B cell (primary cell): ENCODE measurements around the gene OSM. TPM values are rescaled to one million over a fixed set of nuclear protein-coding genes. Genes with fewer than 3 reads are reported as not detected.

ENCODE experiments used
- ATAC-seq: fragments of 200-7000 bp; cut with Tn5 transposase; one replicate; pipeline ENCODE4 v1.10.0; 2021; ENCODE audit warnings: low read depth, mild to moderate bottlenecking, moderate number of reproducible peaks, moderate library complexity
- CTCF ChIA-PET: fragments of 350-600 bp; sonication (Branson Sonifier 250); formaldehyde crosslinking; loops from one replicate; lab custom pipeline; 2021; ENCODE audit warnings: antibody characterized with exemption, inconsistent platforms; lab: Charles Lee
- POLR2A ChIA-PET: fragments of 350-600 bp; sonication (Branson Sonifier 250); formaldehyde crosslinking; loops from one replicate; lab custom pipeline; 2021; ENCODE audit warnings: antibody characterized with exemption; lab: Charles Lee
- DNase-seq: peaks from one replicate; pipeline ENCODE4 v3.0.0; 2013
- H2AFZ ChIP-seq: 2 replicates; pipeline ENCODE4 v1.6.1; 2012; ENCODE audit warnings: mild to moderate bottlenecking, low read depth, low read length; ENCODE audit not compliant: insufficient read depth, poor library complexity, severe bottlenecking
- H3K27ac ChIP-seq, 2 donors: 1 replicate in 1 of 2; 2 replicates in 1 of 2; pipeline ENCODE4 v1.5.1; 2012 to 2013; ENCODE audit warnings: low read length in 2 of 2, mild to moderate bottlenecking in 2 of 2, moderate library complexity in 1 of 2
- H3K27me3 ChIP-seq, 4 experiments: fragments of 200-600 bp in 1 of 4; sonication (generic) in 1 of 4; replicated peaks in 1 of 4; 1 replicate in 2 of 4; 2 replicates in 2 of 4; pipeline versions ENCODE4 v1.6.1 to v1.7.0; 2013 to 2016; ENCODE audit warnings: low read length in 3 of 4, mild to moderate bottlenecking in 2 of 4, mixed read lengths in 1 of 4, moderate library complexity in 1 of 4; ENCODE audit not compliant: insufficient read depth in 4 of 4, control insufficient read depth in 3 of 4; ENCODE audit errors: control extremely low read depth in 1 of 4
- H3K36me3 ChIP-seq, 2 experiments: replicated peaks in 1 of 2; 1 replicate in 1 of 2; 2 replicates in 1 of 2; pipeline versions ENCODE4 v1.6.1 to v1.7.1; 2013; ENCODE audit warnings: low read length in 1 of 2; ENCODE audit not compliant: insufficient read depth in 2 of 2, control insufficient read depth in 1 of 2; ENCODE audit errors: control extremely low read depth in 1 of 2, extremely low read depth in 1 of 2
- H3K4me1 ChIP-seq, 2 donors: fragments of 200-600 bp in 1 of 2; sonication (generic) in 1 of 2; 1 replicate in 1 of 2; 2 replicates in 1 of 2; pipeline versions ENCODE4 v1.5.1 to v1.6.1; 2013 to 2017; ENCODE audit warnings: low read length in 2 of 2; ENCODE audit not compliant: control insufficient read depth in 2 of 2, insufficient read depth in 2 of 2
- H3K4me2 ChIP-seq: replicated peaks from 2 replicates; pipeline ENCODE3; 2012; ENCODE audit warnings: mild to moderate bottlenecking, low read depth, low read length; ENCODE audit not compliant: poor library complexity, severe bottlenecking
- H3K4me3 ChIP-seq, 5 experiments: fragments of 200-600 bp in 1 of 5; sonication (generic) in 1 of 5; 1 replicate in 3 of 5; 2 replicates in 2 of 5; pipeline versions ENCODE4 v1.5.1 to v1.7.0; 2011 to 2016; ENCODE audit warnings: low read length in 4 of 5, mild to moderate bottlenecking in 4 of 5, low read depth in 2 of 5, control low read depth in 1 of 5, moderate library complexity in 1 of 5; ENCODE audit not compliant: insufficient read depth in 1 of 5; ENCODE audit errors: control extremely low read depth in 1 of 5, extremely low read depth in 1 of 5
- H3K79me2 ChIP-seq: fragments of 200-600 bp; sonication (generic); one replicate; pipeline ENCODE4 v1.6.0; 2016; ENCODE audit warnings: low read length; ENCODE audit not compliant: control insufficient read depth, insufficient read depth
- H3K9ac ChIP-seq: fragments of 200-600 bp; sonication (generic); 2 replicates; pipeline ENCODE4 v1.6.1; 2017; ENCODE audit warnings: mild to moderate bottlenecking, low read length, moderate library complexity
- H3K9me3 ChIP-seq, 3 donors: one replicate each; pipeline versions ENCODE4 v1.6.1 to v1.7.1; 2013; ENCODE audit warnings: low read length in 2 of 3; ENCODE audit not compliant: control insufficient read depth in 2 of 3, insufficient read depth in 1 of 3; ENCODE audit errors: control extremely low read depth in 1 of 3
- H4K20me1 ChIP-seq: 2 replicates; pipeline ENCODE4 v1.6.0; 2012; ENCODE audit warnings: mild to moderate bottlenecking, low read length; ENCODE audit not compliant: insufficient read depth, control insufficient read depth, poor library complexity, severe bottlenecking
- H3K27ac Mint-ChIP-seq: one replicate; pipeline ENCODE4 v1.8.0; 2021; ENCODE audit warnings: mixed read lengths
- H3K27me3 Mint-ChIP-seq: one replicate; pipeline ENCODE4 v1.8.0; 2021; ENCODE audit warnings: mixed read lengths
- H3K4me1 Mint-ChIP-seq: one replicate; pipeline ENCODE4 v1.8.0; 2021; ENCODE audit warnings: mixed read lengths
- H3K4me3 Mint-ChIP-seq: one replicate; pipeline ENCODE4 v1.8.0; 2021; ENCODE audit warnings: mixed read lengths
- H3K9me3 Mint-ChIP-seq: one replicate; pipeline ENCODE4 v1.8.0; 2022; ENCODE audit warnings: mixed read lengths; ENCODE audit not compliant: insufficient read depth
- CTCF ChIP-seq: fragments of 200-600 bp; IDR thresholded peaks from one replicate; pipeline ENCODE4 v1.8.0; 2022; ENCODE audit warnings: antibody characterized with exemption, mild to moderate bottlenecking
- EZH2 ChIP-seq: IDR thresholded peaks from 2 replicates; pipeline ENCODE4 v1.6.1; 2012; ENCODE audit warnings: borderline replicate concordance, low read depth, mild to moderate bottlenecking, moderate library complexity, low read length; ENCODE audit not compliant: insufficient read depth, poor library complexity, severe bottlenecking
- WGBS: methylation state at CpG from one replicate; pipeline ENCODE4 v1.1.5; 2013; ENCODE audit warnings: missing lambda C conversion rate; ENCODE audit not compliant: insufficient coverage; 5-methylcytosine and 5-hydroxymethylcytosine counted together
- intact Hi-C: fragments of 100-400 bp; cut with micrococcal nuclease; formaldehyde crosslinking; loops from one replicate; pipeline ENCODE4 v1.10.0; 2022
- polyA plus RNA-seq: library from polyadenylated mRNA; depleted of rRNA; stranded (reverse); fragments of >200 nt; gene quantifications from 2 replicates; pipeline ENCODE4 v1.2.3, GENCODE V29; 2012
- total RNA-seq, 2 donors: library from RNA; stranded (reverse); fragments of 120-200 nt in 1 of 2; gene quantifications; 1 replicate in 1 of 2; 2 replicates in 1 of 2; pipeline versions ENCODE4 v1.2.3 to v1.2.4, GENCODE V29; 2013 to 2022

OSM gene
- total and polyA plus RNA-seq, 2 donors (not counting 1 experiment from before 2014, with no cell fraction given), result 1.8 to 12.5 TPM

GRCh38 chr22:30244066-30244465 is 22.6 kb downstream of the OSM start:
- no peak overlapping the region for H3K27ac ChIP-seq
- H3K4me3 ChIP-seq, result no peak overlapping the region
- H3K9me3 ChIP-seq, result peaks cover 0 to 4% (median 0%) of the 10 kb centered on the region in 3 donors
- H3K79me2 ChIP-seq, result no peaks in the 10 kb centered on the region
- H3K9me3 Mint-ChIP-seq, result no peaks in the 10 kb centered on the region
- DNase-seq (no peak), ATAC-seq (no peak)
- H3K4me1 ChIP-seq, result peaks cover 17 to 29% of the 10 kb centered on the region in 2 donors
- peaks cover 44% of the 10 kb centered on the region for H3K27me3 Mint-ChIP-seq
- no peak overlapping the region for H3K9ac ChIP-seq
- H3K27me3 ChIP-seq, result peaks cover 0 to 35% (median 18%) of the 10 kb centered on the region in 4 experiments
- intact Hi-C loops, result no loop called here
- H4K20me1 ChIP-seq, result no peaks in the 10 kb centered on the region
- TF ChIP-seq EZH2, result no peak
- TF ChIP-seq CTCF, result no peak
- POLR2A ChIA-PET, result no interaction called here
- CTCF ChIA-PET, result interaction anchor here (0.6 to 0.8 kb wide), 2 partner anchors 11 to 874 kb away, joined by 3 to 6 read pairs; no protein-coding TSS in a partner anchor
- no peak overlapping the region for H3K4me2 ChIP-seq
- no peaks in the 10 kb centered on the region for H3K36me3 ChIP-seq
- 97% methylated on average over 10 of the region's 10 CpGs for WGBS
- no peak overlapping the region for H3K4me3 Mint-ChIP-seq
- H3K27ac Mint-ChIP-seq, result no peak overlapping the region
- H3K4me1 Mint-ChIP-seq, result peaks cover 20% of the 10 kb centered on the region
- no peak overlapping the region for H2AFZ ChIP-seq

GRCh38 chr22:30243661-30244060 is 23.0 kb downstream of the OSM start:
- H3K36me3 ChIP-seq, result no peaks in the 10 kb centered on the region
- TF ChIP-seq EZH2 (no peak), CTCF (no peak)
- peaks cover 0 to 4% (median 0%) of the 10 kb centered on the region in 3 donors for H3K9me3 ChIP-seq
- H3K4me2 ChIP-seq, result no peak overlapping the region
- H3K4me1 ChIP-seq, result peaks cover 17 to 29% of the 10 kb centered on the region in 2 donors
- H3K27ac ChIP-seq, result no peak overlapping the region
- H3K4me3 ChIP-seq, result no peak overlapping the region
- ChIA-PET CTCF (interaction anchor here (0.8 kb wide), 1 partner anchor 12 kb away, joined by 6 read pairs; no protein-coding TSS in a partner anchor), POLR2A (no interaction called here)
- no peak overlapping the region for H3K4me3 Mint-ChIP-seq
- no peak overlapping the region for H2AFZ ChIP-seq
- intact Hi-C loops, result no loop called here
- 96% methylated on average over 22 of the region's 22 CpGs for WGBS
- H3K4me1 Mint-ChIP-seq, result peaks cover 20% of the 10 kb centered on the region
- peaks cover 43% of the 10 kb centered on the region for H3K27me3 Mint-ChIP-seq
- ATAC-seq (no peak), DNase-seq (no peak)
- H3K27me3 ChIP-seq, result peaks cover 0 to 31% (median 16%) of the 10 kb centered on the region in 4 experiments
- no peak overlapping the region for H3K27ac Mint-ChIP-seq
- H3K9me3 Mint-ChIP-seq, result no peaks in the 10 kb centered on the region
- H4K20me1 ChIP-seq, result no peaks in the 10 kb centered on the region
- no peaks in the 10 kb centered on the region for H3K79me2 ChIP-seq
- H3K9ac ChIP-seq, result no peak overlapping the region
